Testis (tissue), 2 donors: ENCODE measurements around the gene PLPPR2.

Source experiments
- POLR2A ChIP-seq: fragments of 450-650 bp; IDR thresholded peaks from one replicate; pipeline ENCODE4 v1.6.1; 2017; ENCODE audit warnings: antibody characterized with exemption, mild to moderate bottlenecking, moderate library complexity
- TF ChIP-seq, protein P1 (sequence below), 3 experiments: fragments of 450-650 bp in 2 of 3; fragments of 200-600 bp in 1 of 3; sonication (generic) in 1 of 3; IDR thresholded peaks; one replicate each; pipeline ENCODE4 v1.5.1; 2016 to 2019; ENCODE audit warnings: antibody characterized with exemption in 3 of 3, mild to moderate bottlenecking in 2 of 3, moderate library complexity in 1 of 3

GRCh38 chr19:11361037-11361770 lies 6.0 kb downstream of the PLPPR2 start:
- TF ChIP-seq, protein P1, sequence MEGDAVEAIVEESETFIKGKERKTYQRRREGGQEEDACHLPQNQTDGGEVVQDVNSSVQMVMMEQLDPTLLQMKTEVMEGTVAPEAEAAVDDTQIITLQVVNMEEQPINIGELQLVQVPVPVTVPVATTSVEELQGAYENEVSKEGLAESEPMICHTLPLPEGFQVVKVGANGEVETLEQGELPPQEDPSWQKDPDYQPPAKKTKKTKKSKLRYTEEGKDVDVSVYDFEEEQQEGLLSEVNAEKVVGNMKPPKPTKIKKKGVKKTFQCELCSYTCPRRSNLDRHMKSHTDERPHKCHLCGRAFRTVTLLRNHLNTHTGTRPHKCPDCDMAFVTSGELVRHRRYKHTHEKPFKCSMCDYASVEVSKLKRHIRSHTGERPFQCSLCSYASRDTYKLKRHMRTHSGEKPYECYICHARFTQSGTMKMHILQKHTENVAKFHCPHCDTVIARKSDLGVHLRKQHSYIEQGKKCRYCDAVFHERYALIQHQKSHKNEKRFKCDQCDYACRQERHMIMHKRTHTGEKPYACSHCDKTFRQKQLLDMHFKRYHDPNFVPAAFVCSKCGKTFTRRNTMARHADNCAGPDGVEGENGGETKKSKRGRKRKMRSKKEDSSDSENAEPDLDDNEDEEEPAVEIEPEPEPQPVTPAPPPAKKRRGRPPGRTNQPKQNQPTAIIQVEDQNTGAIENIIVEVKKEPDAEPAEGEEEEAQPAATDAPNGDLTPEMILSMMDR (IDR thresholded peaks at IDR 0.05), result no peak
- no peak for TF ChIP-seq POLR2A
